HEK293T (cell line): ENCODE measurements around the gene NR4A1.

Source experiments
- ARNT ChIP-seq: fragments of 450-650 bp; IDR thresholded peaks from 2 replicates; pipeline ENCODE4 v1.6.1; 2017; ENCODE audit warnings: mild to moderate bottlenecking
- BHLHE40 ChIP-seq: fragments of 450-650 bp; IDR thresholded peaks from 2 replicates; pipeline ENCODE4 v1.6.1; 2016; ENCODE audit warnings: mild to moderate bottlenecking, moderate library complexity, borderline replicate concordance
- CTBP1 ChIP-seq: fragments of 450-650 bp; IDR thresholded peaks from 2 replicates; pipeline ENCODE4 v1.6.1; 2016; ENCODE audit warnings: borderline replicate concordance
- FOXA1 ChIP-seq: fragments of 450-650 bp; IDR thresholded peaks from 2 replicates; pipeline ENCODE4 v1.6.1; 2016; ENCODE audit warnings: mild to moderate bottlenecking
- FOXK2 ChIP-seq: fragments of 450-650 bp; IDR thresholded peaks from 2 replicates; pipeline ENCODE4 v1.6.1; 2016; ENCODE audit warnings: mild to moderate bottlenecking
- FOXM1 ChIP-seq: fragments of 450-650 bp; IDR thresholded peaks from 2 replicates; pipeline ENCODE4 v1.6.1; 2017; ENCODE audit warnings: mild to moderate bottlenecking, borderline replicate concordance
- HDGF ChIP-seq: fragments of 450-650 bp; IDR thresholded peaks from 2 replicates; pipeline ENCODE4 v1.6.1; 2017; ENCODE audit warnings: antibody characterized with exemption, borderline replicate concordance
- L3MBTL2 ChIP-seq: fragments of 450-650 bp; conservative IDR thresholded peaks from 2 replicates; pipeline ENCODE4 v1.6.1; 2016; ENCODE audit warnings: mild to moderate bottlenecking
- LEF1 ChIP-seq: fragments of 450-650 bp; IDR thresholded peaks from 2 replicates; pipeline ENCODE4 v1.6.1; 2017; ENCODE audit warnings: mild to moderate bottlenecking, borderline replicate concordance
- NFRKB ChIP-seq: fragments of 450-650 bp; IDR thresholded peaks from 2 replicates; pipeline ENCODE4 v1.6.1; 2016; ENCODE audit warnings: mild to moderate bottlenecking, moderate library complexity
- SP1 ChIP-seq: fragments of 450-650 bp; IDR thresholded peaks from 2 replicates; pipeline ENCODE4 v1.6.1; 2017
- SUZ12 ChIP-seq: fragments of 450-650 bp; IDR thresholded peaks from 2 replicates; pipeline ENCODE4 v1.6.1; 2016; ENCODE audit warnings: mild to moderate bottlenecking
- TARDBP ChIP-seq: fragments of 450-650 bp; IDR thresholded peaks from 2 replicates; pipeline ENCODE4 v1.6.1; 2016

GRCh38 chr12:52006726-52007157 lies 44.5 kb upstream of the NR4A1 start, which contains the start of gene TAMALIN:
- TF ChIP-seq BHLHE40 (no peak), SP1 (no peak), NFRKB (no peak), FOXA1 (no peak), LEF1 (no peak), ARNT (no peak), FOXK2 (no peak), L3MBTL2 (no peak), FOXM1 (no peak), CTBP1 (no peak), HDGF (no peak), SUZ12 (no peak), TARDBP (no peak)
